Nephron progenitor cell (in vitro differentiated cells): ENCODE data around the gene BFSP1.
A peak's percentile ranks its signal among the peaks of the same experiment; 100 is the strongest.

Experiments
- DNase-seq: peaks from one replicate; pipeline ENCODE4 v3.0.0; 2021
- H3K27ac Mint-ChIP-seq: 2 replicates; pipeline ENCODE4 v1.8.0; 2021; ENCODE audit warnings: mild to moderate bottlenecking, moderate library complexity, mixed read lengths
- H3K27me3 Mint-ChIP-seq: 2 replicates; pipeline ENCODE4 v1.8.0; 2021; ENCODE audit warnings: mild to moderate bottlenecking, low read depth, mixed read lengths; ENCODE audit not compliant: poor library complexity
- H3K36me3 Mint-ChIP-seq: 2 replicates; pipeline ENCODE4 v1.8.0; 2021; ENCODE audit warnings: low read depth, mixed read lengths
- H3K4me1 Mint-ChIP-seq: 2 replicates; pipeline ENCODE4 v1.8.0; 2021; ENCODE audit warnings: mixed read lengths
- H3K4me3 Mint-ChIP-seq: 2 replicates; pipeline ENCODE4 v1.8.0; 2021; ENCODE audit warnings: mild to moderate bottlenecking, moderate library complexity, mixed read lengths
- H3K9me3 Mint-ChIP-seq: 2 replicates; pipeline ENCODE4 v1.8.0; 2021; ENCODE audit warnings: mild to moderate bottlenecking, moderate library complexity, mixed read lengths
- TF ChIP-seq, protein P1 (sequence below): fragments of 200-600 bp; sonication (generic); IDR thresholded peaks from 2 replicates; pipeline ENCODE4 v1.5.0; 2021; ENCODE audit warnings: antibody characterized with exemption

BFSP1 gene

DNA sequence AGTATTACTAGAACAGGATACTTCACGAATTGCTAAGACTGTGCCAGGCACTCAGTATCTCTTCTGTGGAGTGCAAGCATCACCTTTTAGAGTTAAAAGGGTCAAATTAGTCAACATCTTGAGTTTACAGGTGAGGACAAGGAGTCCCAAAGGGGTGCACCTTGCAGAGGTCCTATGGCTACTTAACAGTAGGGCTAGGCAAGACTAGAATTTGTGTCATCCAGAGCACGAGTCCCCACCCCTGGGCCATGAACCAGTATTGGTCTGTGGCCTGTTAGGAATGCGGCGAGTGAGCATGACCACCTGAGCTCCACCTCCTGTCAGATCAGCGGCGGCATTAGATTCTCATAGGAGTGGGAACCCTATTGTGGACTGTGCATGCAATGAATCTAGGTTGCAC, 28.2 kb upstream of the BFSP1 start:
- H3K4me3 Mint-ChIP-seq: no peak overlapping the region
- H3K27ac Mint-ChIP-seq: no peak overlapping the region
- H3K27me3 Mint-ChIP-seq: no peaks in the 10 kb centered on the region
- H3K4me1 Mint-ChIP-seq: peaks cover 21% of the 10 kb centered on the region
- no peaks in the 10 kb centered on the region for H3K36me3 Mint-ChIP-seq
- no peak for DNase-seq
- TF ChIP-seq, protein P1, sequence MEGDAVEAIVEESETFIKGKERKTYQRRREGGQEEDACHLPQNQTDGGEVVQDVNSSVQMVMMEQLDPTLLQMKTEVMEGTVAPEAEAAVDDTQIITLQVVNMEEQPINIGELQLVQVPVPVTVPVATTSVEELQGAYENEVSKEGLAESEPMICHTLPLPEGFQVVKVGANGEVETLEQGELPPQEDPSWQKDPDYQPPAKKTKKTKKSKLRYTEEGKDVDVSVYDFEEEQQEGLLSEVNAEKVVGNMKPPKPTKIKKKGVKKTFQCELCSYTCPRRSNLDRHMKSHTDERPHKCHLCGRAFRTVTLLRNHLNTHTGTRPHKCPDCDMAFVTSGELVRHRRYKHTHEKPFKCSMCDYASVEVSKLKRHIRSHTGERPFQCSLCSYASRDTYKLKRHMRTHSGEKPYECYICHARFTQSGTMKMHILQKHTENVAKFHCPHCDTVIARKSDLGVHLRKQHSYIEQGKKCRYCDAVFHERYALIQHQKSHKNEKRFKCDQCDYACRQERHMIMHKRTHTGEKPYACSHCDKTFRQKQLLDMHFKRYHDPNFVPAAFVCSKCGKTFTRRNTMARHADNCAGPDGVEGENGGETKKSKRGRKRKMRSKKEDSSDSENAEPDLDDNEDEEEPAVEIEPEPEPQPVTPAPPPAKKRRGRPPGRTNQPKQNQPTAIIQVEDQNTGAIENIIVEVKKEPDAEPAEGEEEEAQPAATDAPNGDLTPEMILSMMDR: no peak
- H3K9me3 Mint-ChIP-seq: no peaks in the 10 kb centered on the region

DNA sequence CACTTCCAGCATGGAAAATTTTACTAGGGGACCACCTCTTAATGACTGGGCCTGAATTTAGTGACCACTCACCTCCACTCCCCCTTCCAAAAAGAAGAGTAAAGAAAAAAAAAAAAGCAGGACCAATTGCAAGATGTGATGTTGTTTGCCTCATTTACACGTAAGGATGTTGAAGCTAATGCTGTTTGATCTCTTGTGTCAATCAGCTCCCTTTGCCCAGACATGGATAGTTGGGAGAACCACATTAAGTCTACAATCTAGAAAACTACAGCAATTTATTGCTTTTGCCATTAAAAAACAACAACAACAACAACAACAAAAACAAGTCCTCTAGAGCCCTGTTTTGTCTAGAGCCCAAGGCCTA, 27.7 kb upstream of the BFSP1 start:
- H3K4me3 Mint-ChIP-seq: no peak overlapping the region
- H3K27ac Mint-ChIP-seq: no peak overlapping the region
- no peak for DNase-seq
- peaks cover 21% of the 10 kb centered on the region for H3K4me1 Mint-ChIP-seq
- H3K27me3 Mint-ChIP-seq: no peaks in the 10 kb centered on the region
- no peaks in the 10 kb centered on the region for H3K9me3 Mint-ChIP-seq
- no peaks in the 10 kb centered on the region for H3K36me3 Mint-ChIP-seq
- TF ChIP-seq, protein P1: no peak

DNA sequence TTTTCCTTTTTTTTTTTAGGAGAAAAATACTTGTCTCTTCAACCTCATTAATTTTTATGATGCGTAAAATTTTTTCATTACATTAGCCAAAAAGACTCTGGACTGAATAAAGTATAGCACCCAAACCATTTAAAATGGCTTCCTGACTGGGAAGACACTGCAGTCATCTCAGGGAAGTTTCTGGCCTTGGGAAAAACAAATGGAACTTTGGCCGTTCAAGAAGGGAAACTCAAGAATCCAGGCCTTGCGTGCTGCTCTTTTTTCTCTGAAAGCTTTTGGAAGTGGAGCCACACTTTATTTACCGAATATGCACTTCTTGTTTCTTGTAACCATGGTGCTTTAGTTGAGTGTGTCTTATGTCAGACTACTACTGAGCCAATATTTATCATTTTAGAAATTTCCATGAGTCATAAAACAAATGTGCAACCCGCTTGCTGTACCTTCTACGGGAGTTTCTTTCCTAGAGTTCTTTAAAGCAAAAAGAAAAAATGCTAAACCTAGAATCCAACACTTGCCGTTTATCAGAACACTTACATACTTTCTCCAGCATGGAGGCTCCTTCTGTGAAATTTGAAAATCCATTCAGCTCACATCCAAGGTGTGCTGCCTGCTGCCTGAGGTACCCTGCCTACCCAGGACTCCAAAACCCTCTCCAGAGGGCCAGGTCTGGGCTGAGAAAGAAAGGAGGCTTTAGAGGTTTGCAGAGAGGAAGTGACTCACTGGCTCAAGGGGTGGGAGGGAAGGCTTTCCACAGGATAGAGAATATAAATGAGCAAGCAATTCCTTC, 27.2 kb upstream of the BFSP1 start:
- no peak for DNase-seq
- H3K27ac Mint-ChIP-seq: peak overlapping the region; percentile 89
- H3K4me1 Mint-ChIP-seq: peaks cover 21% of the 10 kb centered on the region
- no peak overlapping the region for H3K4me3 Mint-ChIP-seq
- no peaks in the 10 kb centered on the region for H3K9me3 Mint-ChIP-seq
- TF ChIP-seq, protein P1: no peak
- H3K27me3 Mint-ChIP-seq: no peaks in the 10 kb centered on the region
- no peaks in the 10 kb centered on the region for H3K36me3 Mint-ChIP-seq

DNA sequence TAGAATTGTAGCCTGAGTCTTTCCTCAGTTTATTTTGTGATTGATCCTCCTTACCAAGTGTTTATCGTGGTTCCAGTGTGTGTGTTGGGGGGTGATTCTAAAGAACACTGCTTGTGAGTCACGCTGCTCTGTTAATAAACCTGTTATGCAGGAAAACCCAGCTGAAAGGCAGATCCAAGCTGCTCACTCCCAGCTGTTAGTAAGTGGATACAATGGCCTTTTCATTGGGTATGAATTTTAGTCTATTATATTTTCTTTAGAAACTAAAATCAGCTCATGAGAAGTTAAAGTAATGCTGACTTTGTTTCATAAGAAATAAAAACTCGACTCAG, 26.5 kb upstream of the BFSP1 start:
- Mint-ChIP-seq H3K9me3 (no peaks in the 10 kb centered on the region), H3K27ac (no peak overlapping the region), H3K4me1 (peaks cover 21% of the 10 kb centered on the region), H3K36me3 (no peaks in the 10 kb centered on the region), H3K27me3 (no peaks in the 10 kb centered on the region), H3K4me3 (no peak overlapping the region)
- TF ChIP-seq, protein P1: no peak
- no peak for DNase-seq

DNA sequence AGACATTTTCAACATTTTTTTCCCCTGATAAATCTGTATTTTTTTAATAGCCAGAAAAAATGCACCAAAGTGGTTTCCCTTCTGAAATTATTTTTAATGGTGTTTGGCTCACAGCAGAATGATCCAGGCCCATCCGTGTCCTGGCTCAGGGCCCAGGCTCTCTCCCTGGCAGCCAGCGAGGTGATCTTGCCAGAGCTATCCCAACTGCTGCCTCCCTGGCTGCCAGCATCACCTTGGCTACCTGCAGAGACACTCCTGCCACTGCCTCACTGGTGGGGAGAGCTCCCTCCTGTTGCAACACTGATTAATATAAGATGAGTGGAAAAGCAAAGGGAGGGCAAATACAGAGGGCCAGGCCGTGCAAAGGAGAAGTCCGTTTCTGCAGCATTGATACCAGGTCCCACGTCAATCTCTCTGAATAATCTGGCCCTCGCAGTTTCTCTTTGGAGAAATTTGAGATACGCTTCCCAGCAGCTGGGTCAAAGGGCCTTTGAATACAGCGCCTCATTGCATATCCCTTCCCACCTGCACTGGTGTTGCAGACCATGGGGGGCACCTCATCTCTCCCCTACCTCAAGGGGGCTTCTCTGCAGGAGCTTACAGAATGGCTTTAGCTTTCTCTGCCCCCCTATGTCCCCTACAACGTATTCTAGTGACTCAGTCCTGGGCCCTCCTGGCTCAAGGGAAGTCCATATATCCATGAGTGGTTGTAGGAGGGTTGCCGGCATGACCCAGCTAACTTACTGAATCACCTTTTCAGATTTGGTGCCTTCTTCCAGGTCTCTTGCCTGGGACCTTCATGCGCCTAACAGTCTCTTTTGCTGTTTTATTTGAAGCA, 25.9 kb upstream of the BFSP1 start:
- TF ChIP-seq, protein P1: no peak
- Mint-ChIP-seq H3K27me3 (no peaks in the 10 kb centered on the region), H3K36me3 (no peaks in the 10 kb centered on the region), H3K27ac (no peak overlapping the region), H3K4me3 (no peak overlapping the region), H3K9me3 (no peaks in the 10 kb centered on the region), H3K4me1 (peaks cover 21% of the 10 kb centered on the region)
- no peak for DNase-seq
